BLaER1 treated with 17β-estradiol and CSF1 and Interleukin-3, amounts not matched to agents 10 nM and 100 nM (cell line): ENCODE results near the gene DNAH14.
A peak's percentile ranks its signal among the peaks of the same experiment; 100 is the strongest.

Experiments
- H3K27ac ChIP-seq, 11 experiments: shearing (Covaris generic); formaldehyde crosslinking; 2 replicates each; pipeline ENCODE4 v1.8.1; 2022
- H3K27me3 ChIP-seq, 11 experiments: shearing (Covaris generic); formaldehyde crosslinking; 2 replicates each; pipeline ENCODE4 v1.8.1; 2022
- H3K36me3 ChIP-seq, 11 experiments: shearing (Covaris generic); formaldehyde crosslinking; 2 replicates each; pipeline ENCODE4 v1.8.1; 2022
- H3K4me1 ChIP-seq, 10 experiments: shearing (Covaris generic); formaldehyde crosslinking; 2 replicates each; pipeline ENCODE4 v1.8.1; 2022
- H3K4me2 ChIP-seq, 11 experiments: shearing (Covaris generic); formaldehyde crosslinking; 2 replicates each; pipeline ENCODE4 v1.8.1; 2022
- H3K4me3 ChIP-seq, 10 experiments: shearing (Covaris generic); formaldehyde crosslinking; 2 replicates each; pipeline ENCODE4 v1.8.1; 2022
- H3K9ac ChIP-seq, 11 experiments: shearing (Covaris generic); formaldehyde crosslinking; 2 replicates each; pipeline ENCODE4 v1.8.1; 2022
- H3K9me3 ChIP-seq, 11 experiments: shearing (Covaris generic); formaldehyde crosslinking; replicated peaks in 1 of 11; 2 replicates each; pipeline ENCODE4 v1.8.1; 2022
- H4K20me1 ChIP-seq, 11 experiments: shearing (Covaris generic); formaldehyde crosslinking; 2 replicates each; pipeline ENCODE4 v1.8.1; 2022
- Cebpa-rat ChIP-seq, 11 experiments: shearing (Covaris generic); IDR thresholded peaks; 2 replicates each; pipeline ENCODE4 v1.8.1; 2022

Gene DNAH14

GRCh38 chr1:225448146-225448805, 518.8 kb downstream of the DNAH14 start:
- no peaks in the 10 kb centered on the region for H3K27me3 ChIP-seq
- peaks cover 56 to 87% (median 70%) of the 10 kb centered on the region in 10 experiments for H3K4me1 ChIP-seq
- H3K4me3 ChIP-seq, result no peak overlapping the region
- no peak for TF ChIP-seq Cebpa-rat (IDR thresholded peaks at IDR 0.05)
- H3K36me3 ChIP-seq, result no peaks in the 10 kb centered on the region
- H3K27ac ChIP-seq, result peak overlapping the region in 7 of 11 experiments; percentile 44 to 99 (median 96); a peak in 11 of 22 replicates
- H3K9me3 ChIP-seq, result peaks cover 0 to 15% (median 3%) of the 10 kb centered on the region in 11 experiments; a peak in 4 of 22 replicates
- H3K9ac ChIP-seq, result peak overlapping the region in 1 of 11 experiments; percentile 78; a peak in 1 of 22 replicates
- H4K20me1 ChIP-seq, result no peaks in the 10 kb centered on the region
- peak overlapping the region in 9 of 11 experiments; percentile 76 to 93 (median 86); a peak in 14 of 22 replicates for H3K4me2 ChIP-seq
